MM.1S (cell line): Measurements from ENCODE around the gene ZMIZ1.

Source experiments
- CTCF ChIP-seq: fragments of 300-600 bp; sonication (generic); IDR thresholded peaks from 2 replicates; pipeline ENCODE4 v1.5.1; 2016; ENCODE audit warnings: antibody characterized with exemption, low read length, mixed read lengths
- EZH2 ChIP-seq: fragments of 300-600 bp; sonication (generic); optimal IDR thresholded peaks from 2 replicates; pipeline ENCODE3; 2017; ENCODE audit warnings: low read depth, mild to moderate bottlenecking, antibody characterized with exemption, low read length, mixed read lengths
- EZH2phosphoT487 ChIP-seq: fragments of 300-600 bp; sonication (generic); IDR thresholded peaks from 2 replicates; pipeline ENCODE4 v1.6.1; 2018; ENCODE audit warnings: antibody characterized with exemption, low read length

GRCh38 chr10:79299397-79300241 is 230.9 kb downstream of the ZMIZ1 start:
- no peak for TF ChIP-seq EZH2
- no peak for TF ChIP-seq CTCF
- no peak for TF ChIP-seq EZH2phosphoT487
